Brain pericyte (primary cell): ENCODE measurements around the gene KRTAP17-1.
"Not testable (repeated sequence)": the region's sequence is repeated elsewhere in the genome, so short reads cannot be mapped to it uniquely, and the experiment has no call there.

Source experiments
- DNase-seq: peaks from one replicate; pipeline ENCODE4 v3.0.0-alpha.2; 2012; ENCODE audit warnings: low read depth, low spot score

Gene KRTAP17-1

DNA sequence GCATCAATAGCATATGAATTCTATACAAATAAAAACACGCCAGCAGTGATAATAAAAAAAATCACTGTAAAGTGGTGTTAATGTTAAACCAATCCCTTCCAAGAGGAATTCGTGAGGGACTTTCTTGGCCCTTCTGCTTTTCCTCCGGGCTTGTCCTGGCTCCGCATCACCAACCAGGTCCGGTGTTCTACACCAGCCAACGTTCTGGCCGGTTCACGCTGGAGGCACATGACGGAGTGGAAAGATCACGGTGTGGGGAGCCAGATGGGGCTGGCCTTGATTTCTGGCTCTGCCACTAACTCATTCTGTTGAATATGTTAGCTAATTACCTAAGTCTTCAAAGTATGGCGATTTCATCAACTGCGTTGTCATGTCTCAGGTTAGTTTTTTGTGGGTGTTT is 11.4 kb downstream of the KRTAP17-1 start:
- DNase-seq: no peak

DNA sequence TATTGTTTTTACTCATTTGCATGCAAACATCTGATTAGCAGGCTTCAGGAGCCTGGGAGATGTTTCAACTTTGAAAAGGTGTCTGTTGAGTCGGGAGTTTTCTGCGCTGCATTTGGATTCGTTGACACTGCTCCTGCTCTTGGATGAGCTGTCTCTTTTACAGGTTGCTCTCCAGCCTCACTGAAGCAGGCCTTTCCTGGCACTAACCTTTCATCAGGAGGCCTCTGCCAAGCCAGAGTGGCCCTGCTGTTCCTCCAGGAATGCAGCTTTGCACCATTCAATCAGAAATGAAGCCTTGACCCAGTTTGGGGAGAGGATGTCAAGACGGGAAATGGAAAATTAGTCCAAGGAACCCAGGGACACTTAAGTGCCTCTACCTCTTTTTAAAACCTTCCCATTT is 12.5 kb downstream of the KRTAP17-1 start:
- no peak for DNase-seq

DNA sequence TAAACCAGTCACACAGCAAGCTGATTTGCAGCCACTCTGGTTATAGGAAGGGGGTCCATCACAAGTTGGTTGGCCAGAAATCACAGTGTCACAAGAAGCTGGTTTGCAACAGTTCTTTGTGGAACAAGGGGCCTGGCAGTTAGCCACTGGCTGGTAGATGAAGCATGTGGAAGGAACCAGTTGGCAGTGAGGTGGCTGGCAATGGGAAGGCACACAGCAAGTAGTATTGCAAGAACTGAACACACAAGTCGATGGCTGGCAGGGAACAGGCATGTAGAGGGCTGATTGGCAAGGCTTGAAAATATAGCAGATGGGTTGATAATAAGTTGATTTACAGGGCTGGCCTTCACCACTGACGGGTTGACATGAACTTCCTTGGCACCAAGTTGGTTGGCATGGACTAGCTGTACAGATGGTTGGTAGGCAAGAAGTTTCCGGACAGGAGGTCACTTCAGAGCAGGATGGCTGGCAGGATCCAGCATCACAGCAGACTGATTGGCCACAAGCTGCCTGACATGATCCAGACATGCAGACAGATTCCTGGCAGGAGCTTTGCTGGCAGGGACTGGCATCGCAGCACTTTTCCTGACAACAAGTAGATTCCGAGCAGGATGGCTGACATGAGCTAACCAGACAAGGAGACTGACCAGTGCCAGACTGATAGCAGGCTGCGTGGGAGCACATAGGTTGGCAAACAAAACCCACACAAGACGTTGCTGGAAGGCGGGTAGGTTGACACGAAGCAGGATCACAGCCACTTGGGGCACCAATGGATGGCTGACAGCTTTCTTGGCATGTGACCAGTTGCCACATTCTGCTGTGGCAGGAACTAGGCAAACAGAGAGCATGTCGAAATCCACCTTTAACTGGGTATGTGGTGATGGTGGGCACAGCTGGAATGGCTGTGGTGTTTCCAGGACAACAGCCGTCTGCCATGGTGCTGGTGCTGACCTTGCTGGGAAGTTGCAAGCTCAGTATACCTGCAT is 13.3 kb downstream of the KRTAP17-1 start, which contains the start of gene KRTAP29-1:
Gene KRTAP29-1, minus strand, starts transcription at position 936 of the 986 bp plus-strand sequence. Its CDS starts 0 bp downstream, at position 936.
- no peak for DNase-seq

DNA sequence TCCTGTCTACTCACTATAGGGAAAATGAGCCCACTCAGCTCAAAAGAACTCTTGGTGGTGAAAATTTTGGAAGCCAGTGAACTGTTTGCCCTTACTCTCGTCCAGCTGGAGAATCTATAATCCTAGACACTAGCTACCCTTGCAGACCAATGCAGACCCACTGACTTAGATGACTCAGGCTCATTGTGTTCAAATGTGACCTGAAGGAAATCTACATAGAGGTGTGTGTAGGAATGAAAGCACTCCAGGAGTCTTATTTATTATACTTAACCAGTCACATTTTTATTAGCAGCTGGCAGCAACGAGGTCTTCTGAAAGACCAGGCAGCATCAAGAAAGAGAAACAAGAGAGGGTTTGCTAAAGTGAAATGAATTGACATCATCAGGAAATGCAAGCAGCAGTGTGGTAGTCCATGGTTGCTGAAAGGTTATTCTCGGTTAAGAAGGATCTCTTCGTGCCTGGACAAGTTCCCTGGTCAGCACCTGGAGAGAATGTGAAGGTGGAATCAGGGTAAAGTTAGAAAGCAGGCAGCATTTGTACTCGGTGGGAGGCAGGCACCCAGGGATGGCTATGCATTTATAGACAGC is 14.2 kb downstream of the KRTAP17-1 start:
- no peak for DNase-seq

DNA sequence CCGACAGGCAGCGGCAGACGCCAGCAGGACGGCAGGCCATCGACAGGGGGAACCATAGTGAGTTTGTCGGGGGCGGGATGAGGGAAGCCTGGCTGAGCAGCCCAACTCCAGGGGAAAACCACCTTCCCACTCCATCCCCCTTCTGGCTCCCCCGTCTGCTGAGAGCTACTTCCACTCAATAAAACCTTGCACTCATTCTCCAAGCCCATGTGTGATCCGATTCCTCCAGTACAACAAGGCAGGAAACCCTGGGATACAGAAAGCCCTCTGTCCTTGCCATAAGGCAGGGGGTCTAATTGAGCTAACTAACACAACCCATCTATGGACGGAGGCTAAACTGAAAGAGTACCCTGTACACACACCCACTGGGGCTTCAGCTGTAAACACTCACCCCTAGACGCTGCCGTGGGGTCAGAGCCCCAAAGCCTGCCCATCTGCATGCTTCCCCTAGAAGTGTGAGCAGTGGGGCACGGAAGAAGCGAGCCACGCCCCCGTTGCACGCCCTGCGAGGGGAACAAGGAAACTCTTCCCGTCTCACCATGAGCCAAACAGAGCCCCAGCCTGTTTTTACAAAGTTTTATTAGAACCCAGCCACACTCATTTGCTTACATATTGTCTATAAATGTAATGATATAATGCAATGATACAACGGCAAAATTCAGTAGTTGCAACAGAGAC is 16.9 kb downstream of the KRTAP17-1 start:
- no peak for DNase-seq

DNA sequence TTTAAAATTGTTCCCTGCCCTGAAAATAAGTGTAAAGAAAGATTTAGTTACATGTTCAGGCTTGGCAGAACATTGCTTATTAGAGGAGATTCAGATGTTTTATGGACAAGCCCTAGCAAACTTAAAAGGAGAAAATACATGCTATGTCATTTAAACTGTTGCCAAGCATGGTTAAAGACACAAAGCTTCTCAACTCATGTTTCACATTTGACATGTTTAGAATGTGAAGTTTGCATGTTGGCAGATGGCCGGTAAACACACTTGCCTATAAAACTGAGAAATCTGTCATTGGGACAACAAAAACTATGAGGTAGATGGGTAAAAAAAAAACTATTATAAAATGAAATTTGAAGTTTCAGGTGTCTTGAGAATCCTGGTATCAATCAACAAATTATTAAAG is 18.7 kb downstream of the KRTAP17-1 start:
- DNase-seq: no peak

DNA sequence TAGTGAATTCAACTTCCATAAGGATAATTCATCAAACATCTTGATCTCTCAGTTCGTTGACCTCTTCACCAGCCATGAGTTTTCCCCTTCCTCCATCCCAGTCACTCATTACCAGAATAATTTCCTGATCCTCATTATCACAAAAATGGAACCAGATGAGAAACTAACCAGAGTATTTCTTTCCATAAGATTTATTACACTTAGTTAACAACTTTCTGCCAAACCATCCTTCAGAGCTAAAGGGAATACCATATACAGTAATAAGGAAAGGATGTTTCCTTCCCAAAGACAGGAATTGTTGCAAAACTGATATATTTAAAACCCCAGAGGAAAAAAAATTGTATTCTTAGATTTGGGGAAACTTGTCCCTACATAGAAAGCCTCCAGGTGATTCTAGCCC is 21.5 kb downstream of the KRTAP17-1 start:
- no peak for DNase-seq

DNA sequence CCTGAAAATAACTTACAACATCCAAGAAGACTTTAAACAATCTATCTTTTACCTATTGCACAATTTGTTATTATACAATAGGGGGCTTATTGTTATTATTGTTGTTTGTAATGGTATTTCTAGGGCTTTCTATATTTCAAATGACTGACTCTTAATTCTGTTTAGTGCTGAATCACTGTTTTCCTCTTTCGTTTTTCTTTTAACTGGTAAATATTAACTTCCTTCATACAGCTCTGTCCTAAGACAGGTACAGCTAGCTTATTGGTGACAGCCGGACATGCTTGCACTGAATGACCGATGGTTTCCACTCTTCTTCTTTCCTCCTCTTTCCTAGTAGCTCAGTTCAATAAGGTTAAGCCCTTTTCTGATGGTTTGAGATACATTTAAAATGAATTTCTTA is 28.5 kb downstream of the KRTAP17-1 start:
- DNase-seq: no peak

DNA sequence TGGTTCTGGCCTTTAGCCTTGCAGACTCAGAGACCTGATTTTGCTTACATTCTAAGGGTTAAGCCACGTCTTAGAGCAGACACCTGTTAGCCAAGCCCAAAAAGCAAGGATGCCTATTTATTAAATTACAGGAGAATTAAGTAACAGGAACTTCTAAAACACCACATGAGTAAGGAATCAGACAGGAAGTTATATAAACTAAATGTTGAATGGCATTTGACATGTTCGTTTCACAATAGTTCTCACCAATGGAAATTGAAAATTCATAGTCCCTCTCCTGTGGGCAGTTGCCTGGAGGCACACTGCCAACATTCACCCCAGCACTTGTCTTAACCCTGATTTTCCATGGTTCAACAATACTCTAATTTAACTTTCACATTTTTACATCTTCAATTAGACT is 31.0 kb downstream of the KRTAP17-1 start:
- no peak for DNase-seq

DNA sequence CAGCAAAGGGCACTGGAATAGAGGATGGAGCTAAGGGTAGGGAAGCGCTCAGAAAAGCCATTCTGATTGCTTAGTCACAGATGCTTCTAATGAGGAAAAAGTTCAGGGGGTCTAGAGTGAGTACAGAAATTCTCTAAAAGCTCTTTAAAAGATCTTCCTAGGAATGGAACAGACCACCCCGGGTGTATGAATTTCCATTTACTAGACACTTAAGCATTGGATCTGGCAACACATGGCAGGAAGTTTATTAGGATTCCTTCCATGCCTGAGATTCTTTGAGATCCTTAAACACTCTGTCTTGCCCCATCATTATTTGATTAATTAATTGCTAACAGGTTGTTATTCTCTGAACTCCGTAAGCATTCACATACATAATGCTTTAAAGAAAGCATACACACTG is 31.5 kb downstream of the KRTAP17-1 start:
- DNase-seq: no peak

DNA sequence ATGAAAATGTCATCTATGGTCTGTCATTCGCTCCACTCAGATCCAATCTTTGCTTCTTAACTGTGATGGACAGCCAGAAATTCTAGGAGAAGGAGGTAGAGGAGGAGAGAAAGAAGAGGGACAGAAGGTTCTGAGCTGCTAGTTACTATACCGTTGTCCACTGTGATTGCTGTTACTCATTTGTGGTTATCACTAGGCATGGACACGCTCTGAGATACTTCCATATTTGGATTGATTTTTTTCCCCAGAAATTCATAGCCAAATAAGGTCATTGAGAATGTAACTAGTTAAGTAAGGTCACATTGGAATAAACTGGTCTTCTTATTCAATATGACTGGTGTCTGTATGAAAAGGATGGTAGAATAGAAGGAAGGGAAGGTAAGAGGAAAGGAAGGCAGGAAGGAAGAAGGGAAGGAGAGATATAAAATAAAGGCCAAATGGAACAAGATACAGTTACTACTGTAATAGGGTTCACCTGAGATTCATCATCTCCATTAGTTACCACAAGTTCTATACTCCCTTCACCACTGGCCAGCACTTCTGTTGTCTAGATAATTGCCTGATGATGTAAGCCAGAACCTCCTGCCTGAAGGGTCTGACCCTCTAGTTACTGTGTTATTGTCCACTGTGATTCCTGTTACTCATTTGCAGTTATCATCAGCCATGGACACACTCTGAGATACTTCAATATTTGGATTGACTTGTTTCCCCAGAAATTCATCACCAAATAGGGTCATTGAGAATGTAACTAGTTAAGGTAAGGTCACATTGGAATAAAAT is 37.1 kb downstream of the KRTAP17-1 start:
- DNase-seq: no peak

DNA sequence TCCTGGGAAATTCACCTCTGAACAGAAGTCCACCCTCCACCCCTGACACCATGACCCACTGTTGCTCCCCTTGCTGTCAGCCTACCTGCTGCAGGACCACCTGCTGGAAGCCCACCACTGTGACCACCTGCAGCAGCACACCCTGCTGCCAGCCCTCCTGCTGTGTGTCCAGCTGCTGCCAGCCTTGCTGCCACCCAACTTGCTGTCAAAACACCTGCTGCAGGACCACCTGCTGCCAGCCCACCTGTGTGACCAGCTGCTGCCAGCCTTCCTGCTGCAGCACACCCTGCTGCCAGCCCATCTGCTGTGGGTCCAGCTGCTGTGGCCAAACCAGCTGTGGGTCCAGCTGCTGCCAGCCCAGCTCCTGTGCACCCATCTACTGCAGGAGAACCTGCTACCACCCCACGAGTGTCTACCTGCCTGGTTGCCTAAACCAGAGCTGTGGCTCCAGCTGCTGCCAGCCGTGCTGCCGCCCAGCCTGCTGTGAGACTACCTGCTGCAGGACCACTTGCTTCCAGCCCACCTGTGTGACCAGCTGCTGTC is 39.8 kb downstream of the KRTAP17-1 start, which contains the start of gene KRTAP9-7:
Gene KRTAP9-7, plus strand, starts transcription at position 51 of the 543 bp plus-strand sequence. Its CDS starts 0 bp downstream, at position 51.
- not testable (repeated sequence) for DNase-seq

DNA sequence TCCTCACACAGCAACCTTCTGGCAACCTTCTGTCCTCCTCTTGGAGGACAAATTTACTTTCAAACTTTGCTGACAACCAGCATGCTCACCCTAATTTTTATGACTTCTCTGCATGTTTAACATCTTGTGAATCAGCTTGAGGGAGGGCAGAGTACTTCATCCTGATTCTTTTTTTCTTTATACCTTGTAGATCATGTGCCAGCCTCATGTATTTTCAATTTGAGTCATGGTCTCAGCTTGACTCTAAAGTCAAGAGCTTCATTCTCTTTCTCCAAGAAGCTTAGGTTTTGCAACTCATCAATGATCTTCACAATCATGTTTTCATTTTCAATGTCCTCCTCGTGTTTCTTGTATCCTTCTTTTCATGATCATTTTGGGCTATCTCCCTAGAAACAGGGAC is 43.7 kb downstream of the KRTAP17-1 start:
- DNase-seq: no peak

DNA sequence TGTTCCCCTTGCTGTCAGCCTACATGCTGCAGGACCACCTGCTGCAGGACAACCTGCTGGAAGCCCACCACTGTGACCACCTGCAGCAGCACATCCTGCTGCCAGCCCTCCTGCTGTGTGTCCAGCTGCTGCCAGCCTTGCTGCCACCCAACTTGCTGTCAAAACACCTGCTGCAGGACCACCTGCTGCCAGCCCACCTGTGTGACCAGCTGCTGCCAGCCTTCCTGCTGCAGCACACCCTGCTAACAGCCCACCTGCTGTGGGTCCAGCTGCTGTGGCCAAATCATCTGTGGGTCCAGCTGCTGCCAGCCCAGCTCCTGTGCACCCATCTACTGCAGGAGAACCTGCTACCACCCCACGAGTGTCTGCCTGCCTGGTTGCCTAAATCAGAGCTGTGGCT is 44.2 kb downstream of the KRTAP17-1 start:
- DNase-seq: not testable (repeated sequence)

DNA sequence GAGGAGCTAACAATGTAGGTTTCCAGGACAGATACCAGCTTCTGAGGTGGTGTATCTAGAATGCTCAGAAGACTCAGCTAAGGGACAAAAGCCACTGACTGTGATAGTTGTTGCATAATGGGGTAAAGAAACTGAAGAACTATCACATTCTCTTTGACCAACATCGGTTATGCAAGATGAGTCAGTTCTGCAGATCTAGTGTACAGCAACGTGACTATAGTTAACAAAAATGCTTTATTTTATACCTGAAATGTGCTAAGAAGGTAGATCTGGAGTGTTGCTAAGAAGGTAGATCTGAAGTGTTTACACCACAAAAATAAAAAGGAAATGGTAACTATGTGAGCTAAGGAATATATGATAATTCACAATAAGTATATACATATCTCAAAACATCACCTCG is 47.8 kb downstream of the KRTAP17-1 start:
- DNase-seq: no peak

DNA sequence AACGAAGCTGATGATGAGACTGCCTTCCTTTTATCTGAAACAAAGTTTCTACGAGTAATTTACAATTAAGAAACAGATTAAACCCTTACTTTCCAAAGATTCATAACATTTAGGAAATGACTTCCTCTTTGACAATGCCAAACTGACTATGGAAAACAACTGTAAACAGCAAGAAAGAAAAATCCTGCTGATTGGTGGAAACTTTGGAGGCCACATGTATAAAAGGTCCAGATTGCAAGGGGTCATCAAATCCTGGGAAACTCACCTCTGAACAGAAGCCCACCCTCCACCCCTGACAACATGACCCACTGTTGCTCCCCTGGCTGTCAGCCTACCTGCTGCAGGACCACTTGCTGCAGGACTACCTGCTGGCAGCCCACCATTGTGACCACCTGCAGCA is 50.4 kb downstream of the KRTAP17-1 start, which contains the start of gene KRTAP9-6:
Gene KRTAP9-6, plus strand, starts transcription at position 301 of the 400 bp plus-strand sequence. Its CDS starts 0 bp downstream, at position 301.
- DNase-seq: no peak
